DMS53 treated with DMSO at 0.1 percent for 48 hours (cell line): ENCODE results near the gene LRRC7.

ENCODE experiments used
- DNase-seq: peaks from one replicate; lab custom pipeline; 2025; ENCODE audit not compliant: unreplicated experiment; lab: John Stamatoyannopoulos, UW

LRRC7 gene

GRCh38 chr1:69587391-69587790, 19.7 kb downstream of the LRRC7 start:
- DNase-seq: no peak

GRCh38 chr1:69589799-69590198, 22.1 kb downstream of the LRRC7 start:
- no peak for DNase-seq

- DNase-seq: no peak
Observed at GRCh38 chr1:69592341-69592740, 24.6 kb downstream of the LRRC7 start.

GRCh38 chr1:69595486-69595885, 27.8 kb downstream of the LRRC7 start:
- DNase-seq: no peak

- DNase-seq: no peak
Observed at GRCh38 chr1:69611316-69611715, 43.6 kb downstream of the LRRC7 start.

- DNase-seq: no peak
Observed at GRCh38 chr1:69613414-69613813, 45.7 kb downstream of the LRRC7 start.

GRCh38 chr1:69638673-69639072, 71.0 kb downstream of the LRRC7 start:
- DNase-seq: no peak

GRCh38 chr1:69639159-69639558, 71.4 kb downstream of the LRRC7 start:
- no peak for DNase-seq

- DNase-seq: no peak
Observed at GRCh38 chr1:69643266-69643665, 75.5 kb downstream of the LRRC7 start.

- DNase-seq: no peak
Observed at GRCh38 chr1:69645477-69645876, 77.8 kb downstream of the LRRC7 start.

- DNase-seq: peak; percentile 80
Observed at GRCh38 chr1:69648486-69648885, 80.8 kb downstream of the LRRC7 start.

GRCh38 chr1:69649383-69649990, 81.8 kb downstream of the LRRC7 start:
- DNase-seq: no peak

GRCh38 chr1:69650779-69651178, 83.1 kb downstream of the LRRC7 start:
- DNase-seq: no peak

GRCh38 chr1:69651656-69652055, 83.9 kb downstream of the LRRC7 start:
- no peak for DNase-seq

GRCh38 chr1:69657971-69658370, 90.2 kb downstream of the LRRC7 start:
- DNase-seq: no peak

GRCh38 chr1:69661686-69662085, 94.0 kb downstream of the LRRC7 start:
- no peak for DNase-seq

GRCh38 chr1:69662321-69662720, 94.6 kb downstream of the LRRC7 start:
- DNase-seq: no peak

- DNase-seq: peak; percentile 97
Observed at GRCh38 chr1:69671363-69672010, 103.8 kb downstream of the LRRC7 start.

- DNase-seq: peak; percentile 77
Observed at GRCh38 chr1:69673321-69673720, 105.6 kb downstream of the LRRC7 start.

GRCh38 chr1:69679965-69680364, 112.2 kb downstream of the LRRC7 start:
- DNase-seq: no peak

GRCh38 chr1:69686367-69686984, 118.8 kb downstream of the LRRC7 start:
- DNase-seq: no peak

- no peak for DNase-seq
Observed at GRCh38 chr1:69688193-69688592, 120.5 kb downstream of the LRRC7 start.

- DNase-seq: no peak
Observed at GRCh38 chr1:69691179-69691578, 123.5 kb downstream of the LRRC7 start.
